H54 (cell line): ENCODE data around the gene FIZ1.

Experiments used
- DNase-seq: peaks from one replicate; pipeline ENCODE4 v3.0.0; 2011; ENCODE audit warnings: low spot score, mixed read lengths; ENCODE audit not compliant: insufficient read length
- FAIRE-seq: peaks from 3 replicates; lab custom pipeline; 2011; peaks lifted over from hg19 to GRCh38; lab: Jason Lieb, UNC
- POLR2A ChIP-seq: IDR thresholded peaks from 2 replicates; pipeline ENCODE4 v1.6.1; 2011; ENCODE audit warnings: low read depth, mild to moderate bottlenecking, low read length

The FIZ1 gene, protein sequence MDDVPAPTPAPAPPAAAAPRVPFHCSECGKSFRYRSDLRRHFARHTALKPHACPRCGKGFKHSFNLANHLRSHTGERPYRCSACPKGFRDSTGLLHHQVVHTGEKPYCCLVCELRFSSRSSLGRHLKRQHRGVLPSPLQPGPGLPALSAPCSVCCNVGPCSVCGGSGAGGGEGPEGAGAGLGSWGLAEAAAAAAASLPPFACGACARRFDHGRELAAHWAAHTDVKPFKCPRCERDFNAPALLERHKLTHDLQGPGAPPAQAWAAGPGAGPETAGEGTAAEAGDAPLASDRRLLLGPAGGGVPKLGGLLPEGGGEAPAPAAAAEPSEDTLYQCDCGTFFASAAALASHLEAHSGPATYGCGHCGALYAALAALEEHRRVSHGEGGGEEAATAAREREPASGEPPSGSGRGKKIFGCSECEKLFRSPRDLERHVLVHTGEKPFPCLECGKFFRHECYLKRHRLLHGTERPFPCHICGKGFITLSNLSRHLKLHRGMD

GRCh38 chr19:55599468-55599841 is at the start of gene FIZ1:
Gene FIZ1 (minus strand): TSS chr19:55599517. CDS start chr19:55597865, 1,652 bp downstream.
- DNase-seq, result peak; percentile 98
- FAIRE-seq, result no peak
- peak; percentile 53 for TF ChIP-seq POLR2A

- DNase-seq (no peak), FAIRE-seq (no peak)
- no peak for TF ChIP-seq POLR2A
Measured at GRCh38 chr19:55648585-55649267, 49.4 kb upstream of the FIZ1 start.

GRCh38 chr19:55647732-55648584 is 48.6 kb upstream of the FIZ1 start, which contains the start of gene CCDC106:
Gene CCDC106 (plus strand): TSS chr19:55648212. CDS start chr19:55649047, 835 bp downstream.
- no peak for TF ChIP-seq POLR2A
- FAIRE-seq (no peak), DNase-seq (no peak)

DNA sequence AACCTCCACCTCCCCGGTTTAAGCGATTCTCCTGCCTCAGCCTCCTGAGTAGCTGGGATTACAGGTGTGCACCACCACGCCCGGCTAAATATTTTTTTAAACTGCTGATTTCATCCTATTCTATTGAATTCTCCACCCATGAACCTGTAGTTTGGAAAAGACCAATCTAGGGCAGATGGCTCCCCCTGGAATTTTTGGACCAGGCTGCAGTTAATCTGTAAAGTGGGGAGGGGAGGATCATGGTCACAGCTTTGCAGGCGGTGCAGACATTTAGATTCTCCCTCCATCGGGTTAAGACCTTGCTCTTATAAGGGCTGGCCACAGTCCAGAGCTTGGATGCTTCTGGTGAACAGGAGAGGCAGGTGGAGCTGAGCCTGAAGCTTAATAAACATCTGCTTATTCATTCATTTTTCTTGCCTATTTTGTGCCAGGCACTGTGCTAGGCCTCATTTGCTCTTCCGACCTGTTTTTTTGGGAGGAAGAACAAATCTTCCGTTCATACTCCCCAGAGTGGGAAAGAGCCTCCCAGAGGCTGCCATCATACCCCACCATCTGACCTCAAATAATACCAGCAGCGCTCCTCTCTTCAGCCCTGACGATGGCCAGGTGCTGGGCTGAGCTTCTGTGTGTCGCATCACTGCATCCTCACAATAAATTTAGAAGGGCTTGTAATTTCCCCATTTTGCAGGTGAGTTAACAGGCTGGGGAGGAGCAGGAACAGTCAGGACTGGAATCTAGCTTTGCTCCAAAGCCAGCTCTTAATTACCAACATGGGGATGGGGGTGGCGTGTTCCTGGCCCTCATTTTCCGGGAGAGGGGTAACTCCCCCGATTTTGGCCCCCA is 47.8 kb upstream of the FIZ1 start:
- FAIRE-seq (no peak), DNase-seq (no peak)
- no peak for TF ChIP-seq POLR2A

- FAIRE-seq, result no peak
- no peak for DNase-seq
- no peak for TF ChIP-seq POLR2A
Measured at GRCh38 chr19:55645512-55645881, 46.2 kb upstream of the FIZ1 start.

GRCh38 chr19:55644842-55645511 is 45.7 kb upstream of the FIZ1 start:
- DNase-seq, result no peak
- no peak for FAIRE-seq
- 0 out of 2 replicates have a peak, but pooled peaks have one; percentile 11 for TF ChIP-seq POLR2A

DNA sequence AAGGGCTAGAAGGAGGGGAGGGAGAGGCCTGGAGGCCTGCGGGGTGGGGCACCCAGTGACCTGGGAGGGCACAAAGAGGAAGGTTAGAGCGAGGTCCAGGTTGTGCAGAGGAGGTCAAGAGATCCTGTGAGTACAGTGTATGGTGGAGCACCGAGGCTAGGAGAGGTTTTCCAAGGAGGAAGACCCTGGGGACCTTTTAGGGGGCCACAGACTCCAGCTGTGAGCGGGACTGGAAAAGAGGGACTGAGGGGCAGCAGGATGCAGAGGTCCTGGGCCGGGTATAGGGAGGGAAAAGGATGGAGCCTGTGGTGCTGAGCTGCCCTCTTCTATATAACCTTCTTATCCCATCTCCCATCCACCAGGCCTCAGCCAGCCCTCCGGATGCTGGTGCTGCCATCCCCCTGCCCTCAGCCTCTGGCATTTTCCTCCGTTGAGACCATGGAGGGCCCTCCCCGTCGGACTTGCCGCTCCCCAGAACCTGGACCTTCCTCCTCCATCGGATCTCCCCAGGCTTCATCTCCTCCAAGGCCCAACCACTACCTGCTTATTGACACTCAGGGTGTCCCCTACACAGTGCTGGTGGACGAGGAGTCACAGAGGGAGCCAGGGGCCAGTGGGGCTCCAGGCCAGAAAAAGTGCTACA is 45.0 kb upstream of the FIZ1 start:
- no peak for TF ChIP-seq POLR2A
- FAIRE-seq (no peak), DNase-seq (no peak)

- FAIRE-seq (no peak), DNase-seq (no peak)
- TF ChIP-seq POLR2A, result no peak
Measured at GRCh38 chr19:55643887-55644176, 44.5 kb upstream of the FIZ1 start.

- FAIRE-seq, result no peak
- peak; percentile 100 for DNase-seq
- peak; percentile 45 for TF ChIP-seq POLR2A
Measured at GRCh38 chr19:55643003-55643886, 43.9 kb upstream of the FIZ1 start, which contains the start of gene ZNF581. Gene ZNF581 (plus strand): TSS chr19:55643649. CDS start chr19:55644572, 923 bp downstream.

DNA sequence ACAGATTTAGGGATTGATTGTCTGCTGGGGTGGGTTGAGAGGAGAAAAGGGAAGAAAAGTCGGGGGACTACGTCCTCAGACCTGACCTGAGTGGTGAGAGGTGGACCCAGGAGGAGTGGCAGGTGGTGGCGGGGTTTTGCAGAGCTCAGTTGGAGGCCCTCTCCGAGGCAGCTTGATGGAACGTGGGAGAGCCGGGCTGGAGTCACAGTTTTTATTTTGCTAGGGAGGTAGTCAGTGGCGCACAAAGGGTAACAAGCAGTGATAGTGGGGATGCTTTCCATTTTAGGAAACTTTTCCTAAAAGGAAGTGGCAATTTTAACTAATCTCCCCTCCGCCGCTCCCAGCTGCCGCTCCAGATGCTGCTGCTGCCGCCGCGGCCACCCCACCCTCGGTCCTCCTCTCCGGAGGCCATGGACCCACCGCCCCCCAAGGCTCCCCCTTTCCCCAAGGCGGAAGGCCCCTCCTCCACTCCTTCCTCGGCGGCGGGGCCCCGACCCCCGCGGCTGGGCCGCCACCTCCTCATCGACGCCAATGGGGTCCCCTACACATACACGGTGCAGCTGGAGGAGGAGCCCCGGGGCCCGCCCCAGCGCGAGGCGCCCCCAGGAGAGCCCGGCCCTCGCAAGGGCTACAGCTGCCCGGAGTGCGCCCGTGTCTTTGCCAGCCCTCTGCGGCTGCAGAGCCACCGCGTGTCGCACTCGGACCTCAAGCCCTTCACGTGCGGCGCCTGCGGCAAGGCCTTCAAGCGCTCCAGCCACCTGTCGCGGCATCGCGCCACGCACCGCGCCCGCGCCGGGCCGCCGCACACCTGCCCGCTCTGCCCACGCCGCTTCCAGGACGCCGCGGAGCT is 43.1 kb upstream of the FIZ1 start:
- DNase-seq (peak; percentile 82), FAIRE-seq (no peak)
- TF ChIP-seq POLR2A, result no peak; the same call in 1 of the 2 replicates
